Subcutaneous abdominal adipose tissue (tissue), 5 donors: Measurements from ENCODE around the gene DPF1.

Experiments used
- H3K27ac ChIP-seq: one replicate; pipeline ENCODE4 v1.7.0; 2013; ENCODE audit warnings: low read depth, mild to moderate bottlenecking, inconsistent platforms, low read length, moderate library complexity
- H3K27me3 ChIP-seq, 5 donors: one replicate each; pipeline ENCODE4 v1.7.0; 2013; ENCODE audit warnings: low read length in 5 of 5, inconsistent platforms in 1 of 5; ENCODE audit not compliant: control insufficient read depth in 5 of 5, insufficient read depth in 4 of 5
- H3K36me3 ChIP-seq, 5 donors: one replicate each; pipeline ENCODE4 v1.7.0; 2013; ENCODE audit warnings: low read length in 5 of 5; ENCODE audit not compliant: control insufficient read depth in 5 of 5, insufficient read depth in 5 of 5
- H3K4me1 ChIP-seq, 5 donors: one replicate each; pipeline ENCODE4 v1.7.0; 2013; ENCODE audit warnings: low read length in 5 of 5, mild to moderate bottlenecking in 3 of 5, moderate library complexity in 1 of 5; ENCODE audit not compliant: control insufficient read depth in 5 of 5, insufficient read depth in 5 of 5
- H3K4me3 ChIP-seq, 5 donors: one replicate each; pipeline ENCODE4 v1.7.0; 2013; ENCODE audit warnings: low read length in 5 of 5, low read depth in 1 of 5
- H3K9ac ChIP-seq, 5 donors: one replicate each; pipeline ENCODE4 v1.7.0; 2013; ENCODE audit warnings: low read length in 5 of 5, mild to moderate bottlenecking in 4 of 5, moderate library complexity in 3 of 5
- H3K9me3 ChIP-seq, 5 donors: one replicate each; pipeline ENCODE4 v1.7.0; 2013; ENCODE audit warnings: low read length in 5 of 5; ENCODE audit not compliant: control insufficient read depth in 5 of 5
- donor health status: healthy.
- donor health status: healthy.
- donor health status: healthy.
- donor health status: healthy.
- donor health status: healthy.

The DPF1 gene

GRCh38 chr19:38204096-38204495 is 19.9 kb downstream of the DPF1 start:
- H3K9ac ChIP-seq = no peak overlapping the region
- peaks cover 0 to 4% (median under 1%) of the 10 kb centered on the region in 5 donors for H3K27me3 ChIP-seq
- peaks cover 0 to 2% (median 0%) of the 10 kb centered on the region in 5 donors for H3K4me1 ChIP-seq
- no peak overlapping the region for H3K27ac ChIP-seq
- peaks cover 0 to 58% (median 42%) of the 10 kb centered on the region in 5 donors for H3K36me3 ChIP-seq
- H3K4me3 ChIP-seq = no peak overlapping the region
- no peaks in the 10 kb centered on the region for H3K9me3 ChIP-seq

DNA sequence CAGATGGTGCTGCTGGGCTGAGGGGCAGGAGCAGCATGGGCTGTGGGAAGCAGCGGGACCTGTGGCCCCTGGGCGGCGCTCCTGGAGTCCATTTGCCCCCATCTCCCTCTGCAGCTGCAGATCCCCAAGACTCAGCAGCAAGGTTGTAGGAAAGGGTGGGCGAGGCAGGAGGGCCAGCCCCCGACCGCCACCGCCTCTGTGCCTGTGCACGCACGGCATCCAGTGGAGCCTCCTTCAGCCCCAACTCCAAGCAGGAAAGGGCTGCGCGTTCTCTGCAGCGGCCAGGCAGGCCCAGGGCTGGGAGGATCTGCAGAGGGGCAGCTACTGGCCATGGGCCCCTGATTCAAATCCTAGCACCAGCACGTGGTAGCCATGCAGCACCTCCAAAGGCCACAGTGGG is 20.8 kb downstream of the DPF1 start:
- H3K36me3 ChIP-seq = peaks cover 0 to 67% (median 49%) of the 10 kb centered on the region in 5 donors
- no peaks in the 10 kb centered on the region for H3K4me1 ChIP-seq
- no peak overlapping the region for H3K27ac ChIP-seq
- no peak overlapping the region for H3K4me3 ChIP-seq
- no peaks in the 10 kb centered on the region for H3K9me3 ChIP-seq
- peaks cover 0 to 2% (median 0%) of the 10 kb centered on the region in 5 donors for H3K27me3 ChIP-seq
- no peak overlapping the region for H3K9ac ChIP-seq

- Histone ChIP-seq H3K9me3 (no peaks in the 10 kb centered on the region), H3K36me3 (peaks cover 0 to 72% (median 52%) of the 10 kb centered on the region in 5 donors), H3K27ac (no peak overlapping the region), H3K9ac (no peak overlapping the region), H3K4me1 (no peaks in the 10 kb centered on the region), H3K27me3 (peaks cover 0 to 2% (median 0%) of the 10 kb centered on the region in 5 donors), H3K4me3 (no peak overlapping the region)
Observed at GRCh38 chr19:38202504-38202903, 21.5 kb downstream of the DPF1 start.

- peaks cover 0 to 73% (median 52%) of the 10 kb centered on the region in 5 donors for H3K36me3 ChIP-seq
- H3K4me1 ChIP-seq = no peaks in the 10 kb centered on the region
- H3K27me3 ChIP-seq = peaks cover 0 to under 1% (median 0%) of the 10 kb centered on the region in 5 donors
- H3K9me3 ChIP-seq = no peaks in the 10 kb centered on the region
- H3K4me3 ChIP-seq = no peak overlapping the region
- no peak overlapping the region for H3K9ac ChIP-seq
- H3K27ac ChIP-seq = no peak overlapping the region
Observed at GRCh38 chr19:38201731-38202130, 22.3 kb downstream of the DPF1 start.

- Histone ChIP-seq H3K9me3 (no peaks in the 10 kb centered on the region), H3K4me3 (no peak overlapping the region), H3K4me1 (no peaks in the 10 kb centered on the region), H3K36me3 (peaks cover 0 to 59% (median 40%) of the 10 kb centered on the region in 5 donors), H3K27ac (no peak overlapping the region), H3K27me3 (no peaks in the 10 kb centered on the region), H3K9ac (no peak overlapping the region)
Observed at GRCh38 chr19:38199340-38199739, 24.7 kb downstream of the DPF1 start.

DNA sequence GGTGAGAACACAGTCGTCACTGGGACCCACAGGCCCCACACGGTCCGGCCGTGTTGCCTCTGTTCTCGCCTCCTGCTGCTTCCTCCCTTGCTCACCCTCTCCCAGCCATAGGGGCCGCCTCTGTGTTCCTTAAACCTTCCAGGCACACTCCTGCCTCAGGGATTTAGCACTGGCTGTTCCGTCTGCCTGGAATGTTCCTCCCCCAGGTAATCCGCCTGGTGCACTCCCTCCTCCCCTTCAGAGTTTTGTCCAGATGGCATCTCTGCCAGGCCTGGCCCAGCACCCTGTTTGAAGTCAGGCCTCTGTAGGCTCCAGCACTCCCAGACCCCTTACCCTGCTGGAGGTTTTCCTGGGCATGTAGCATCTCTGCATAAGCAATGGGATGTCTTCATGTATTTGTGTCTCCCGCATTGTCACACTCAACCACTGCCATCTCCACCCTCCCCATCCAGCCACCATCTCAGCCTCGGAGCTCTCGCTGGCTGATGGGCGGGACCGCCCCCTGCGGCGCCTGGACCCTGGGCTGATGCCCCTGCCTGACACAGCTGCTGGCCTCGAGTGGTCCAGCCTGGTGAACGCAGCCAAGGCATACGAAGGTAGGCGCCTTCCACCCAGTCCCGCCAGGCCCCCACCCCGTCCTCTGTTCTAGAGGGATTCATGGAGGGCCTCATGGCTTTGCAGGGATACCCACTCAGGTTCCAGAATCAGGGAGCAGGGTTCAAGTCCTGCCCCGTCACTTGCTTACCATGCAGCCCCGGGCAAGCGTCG is 25.9 kb downstream of the DPF1 start:
- Histone ChIP-seq H3K36me3 (peaks cover 0 to 59% (median 33%) of the 10 kb centered on the region in 5 donors), H3K4me3 (no peak overlapping the region), H3K4me1 (no peaks in the 10 kb centered on the region), H3K27ac (no peak overlapping the region), H3K9ac (no peak overlapping the region), H3K9me3 (no peaks in the 10 kb centered on the region), H3K27me3 (no peaks in the 10 kb centered on the region)

DNA sequence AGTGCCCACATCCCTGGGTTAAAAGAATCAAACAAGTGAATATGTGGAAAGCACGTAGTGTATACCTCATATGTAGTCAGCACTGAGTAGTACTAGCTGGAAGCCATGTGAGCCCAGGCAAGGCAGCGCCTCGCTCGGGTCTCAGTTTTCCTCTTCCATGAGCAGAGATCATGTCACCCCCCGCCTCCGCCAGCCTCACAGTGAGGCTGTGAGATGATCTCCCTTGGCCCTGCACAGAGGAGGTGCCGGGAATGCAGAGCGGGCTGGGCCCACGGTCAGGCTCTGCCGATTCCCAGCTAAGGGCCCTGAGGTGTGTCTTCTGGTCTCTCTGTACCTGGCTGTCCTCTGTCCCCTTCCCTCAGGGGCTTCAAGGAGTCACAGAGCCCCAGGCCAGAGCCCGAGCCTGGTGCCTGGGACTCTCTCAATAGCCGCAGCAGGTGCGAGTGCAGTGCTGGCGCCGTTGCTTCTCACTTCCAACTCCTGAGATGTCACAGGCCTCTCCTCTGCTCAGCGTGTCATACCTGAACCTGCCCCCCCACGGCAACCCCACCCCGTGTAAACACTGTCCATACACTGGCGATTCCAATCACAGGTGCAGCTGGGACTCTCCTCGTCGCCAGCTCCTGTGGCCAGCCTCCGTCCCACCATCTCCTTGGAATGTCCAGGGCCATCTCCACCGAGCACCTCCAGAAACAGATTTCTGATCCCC is 26.9 kb downstream of the DPF1 start:
- no peak overlapping the region for H3K4me3 ChIP-seq
- H3K9ac ChIP-seq = no peak overlapping the region
- no peaks in the 10 kb centered on the region for H3K27me3 ChIP-seq
- no peak overlapping the region for H3K27ac ChIP-seq
- peaks cover 0 to 59% (median 32%) of the 10 kb centered on the region in 5 donors for H3K36me3 ChIP-seq
- H3K4me1 ChIP-seq = no peaks in the 10 kb centered on the region
- no peaks in the 10 kb centered on the region for H3K9me3 ChIP-seq

DNA sequence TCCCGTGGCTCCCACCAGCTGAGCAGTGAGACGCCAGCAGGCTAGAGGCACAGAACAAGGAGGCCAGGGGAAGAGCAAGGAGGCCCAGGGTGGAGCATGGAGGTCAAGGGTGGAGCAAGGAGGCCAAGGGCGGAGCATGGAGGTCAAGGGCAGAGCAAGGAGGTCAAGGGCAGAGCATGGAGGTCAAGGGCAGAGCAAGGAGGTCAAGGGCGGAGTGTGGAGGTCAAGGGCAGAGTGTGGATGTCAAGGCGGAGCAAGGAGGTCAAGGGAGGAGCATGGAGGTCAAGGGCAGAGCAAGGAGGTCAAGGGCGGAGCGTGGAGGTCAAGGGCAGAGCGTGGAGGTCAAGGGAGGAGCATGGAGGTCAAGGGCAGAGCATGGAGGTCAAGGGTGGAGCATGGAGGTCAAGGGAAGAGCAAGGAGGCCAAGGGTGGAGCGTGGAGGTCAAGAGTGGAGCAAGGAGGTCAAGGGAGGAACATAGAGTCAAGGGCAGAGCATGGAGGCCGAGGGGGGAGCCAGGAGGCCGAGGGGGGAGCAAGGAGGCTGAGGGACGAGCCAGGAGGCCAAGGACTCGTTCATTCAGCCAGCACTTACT is 27.7 kb downstream of the DPF1 start:
- Histone ChIP-seq H3K4me3 (no peak overlapping the region), H3K9me3 (no peaks in the 10 kb centered on the region), H3K27ac (no peak overlapping the region), H3K36me3 (peaks cover 0 to 57% (median 28%) of the 10 kb centered on the region in 5 donors), H3K4me1 (no peaks in the 10 kb centered on the region), H3K9ac (no peak overlapping the region), H3K27me3 (no peaks in the 10 kb centered on the region)

GRCh38 chr19:38195237-38195636 is 28.8 kb downstream of the DPF1 start:
- H3K27ac ChIP-seq = no peak overlapping the region
- no peak overlapping the region for H3K4me3 ChIP-seq
- H3K27me3 ChIP-seq = no peaks in the 10 kb centered on the region
- H3K36me3 ChIP-seq = peaks cover 0 to 51% (median 25%) of the 10 kb centered on the region in 5 donors
- no peak overlapping the region for H3K9ac ChIP-seq
- H3K9me3 ChIP-seq = no peaks in the 10 kb centered on the region
- no peaks in the 10 kb centered on the region for H3K4me1 ChIP-seq
